Measurements from ENCODE around the gene STAG2.
"Not testable (repeated sequence)": the region's sequence is repeated elsewhere in the genome, so short reads cannot be mapped to it uniquely, and the experiment has no call there.

GRCh38 chrX:124104512-124104911, 143.0 kb downstream of the STAG2 start:
- not testable (repeated sequence) for TF ChIP-seq CTCF (IDR thresholded peaks at IDR 0.05; ENCODE audit: extremely low read depth in 1 of 2, insufficient read depth in 1 of 2, low read depth in 1 of 2, low read length in 2 of 2); MAX (IDR thresholded peaks at IDR 0.05; ENCODE audit: insufficient read depth, insufficient read length); POLR2A (IDR thresholded peaks at IDR 0.05; ENCODE audit: low read depth, low read length); GATA2 (IDR thresholded peaks at IDR 0.05; ENCODE audit: insufficient read depth, insufficient read length, low read depth, low read length)

Measured in endothelial cell of umbilical vein (primary cell).